PC-9 (cell line): Measurements from ENCODE around the gene OTULIN. TPM values are rescaled to one million over a fixed set of nuclear protein-coding genes. Genes with fewer than 3 reads are reported as not detected.

Source experiments
- BruUV-seq: library from RNA; stranded (reverse); fragments of 400-500 nt; replicated peaks from 2 replicates; lab custom pipeline; 2021; lab: Mats Ljungman, UMichigan
- CTCF ChIA-PET: fragments of 300-600 bp; sonication (Branson Sonifier 250); formaldehyde crosslinking; loops from one replicate; lab custom pipeline; 2022; ENCODE audit warnings: antibody characterized with exemption; lab: Charles Lee
- POLR2A ChIA-PET: fragments of 300-600 bp; sonication (Branson Sonifier 250); formaldehyde crosslinking; loops from one replicate; lab custom pipeline; 2022; ENCODE audit warnings: antibody characterized with exemption; ENCODE audit not compliant: unreplicated experiment; lab: Charles Lee
- DNase-seq, 2 experiments: peaks; one replicate each; pipeline versions ENCODE4 v3.0.0 to v3.0.0-alpha.2; 2015 to 2022; ENCODE audit warnings: mixed read lengths in 1 of 2
- H2AFZ ChIP-seq: fragments of 200-600 bp; sonication (generic); 2 replicates; pipeline ENCODE4 v1.8.1; 2017; ENCODE audit warnings: antibody characterized with exemption
- H3F3A ChIP-seq: fragments of 200-600 bp; sonication (generic); 2 replicates; pipeline ENCODE4 v1.8.1; 2017; ENCODE audit warnings: antibody characterized with exemption, mild to moderate bottlenecking, low read depth; ENCODE audit not compliant: insufficient read depth
- H3K27ac ChIP-seq: fragments of 200-600 bp; sonication (generic); 2 replicates; pipeline ENCODE4 v1.6.1; 2016; ENCODE audit warnings: mixed run types
- H3K27me3 ChIP-seq: fragments of 200-600 bp; sonication (generic); 2 replicates; pipeline ENCODE4 v1.6.1; 2016; ENCODE audit warnings: low read depth, mixed run types; ENCODE audit not compliant: insufficient read depth
- H3K36me3 ChIP-seq: fragments of 200-600 bp; sonication (generic); 2 replicates; pipeline ENCODE4 v1.6.1; 2016; ENCODE audit warnings: low read depth, mixed run types
- H3K4me1 ChIP-seq: fragments of 200-600 bp; sonication (generic); replicated peaks from 2 replicates; pipeline ENCODE4 v1.6.1; 2016; ENCODE audit warnings: mixed run types; ENCODE audit not compliant: insufficient read depth
- H3K4me2 ChIP-seq: fragments of 200-600 bp; sonication (generic); 2 replicates; pipeline ENCODE4 v1.6.1; 2017; ENCODE audit warnings: mixed run types
- H3K4me3 ChIP-seq: fragments of 200-600 bp; sonication (generic); 2 replicates; pipeline ENCODE4 v1.6.1; 2016; ENCODE audit warnings: mixed run types
- H3K79me2 ChIP-seq: fragments of 200-600 bp; sonication (generic); 2 replicates; pipeline ENCODE4 v1.6.1; 2017; ENCODE audit warnings: low read depth, mixed run types
- H3K9me2 ChIP-seq: fragments of 200-600 bp; sonication (generic); 2 replicates; pipeline ENCODE4 v1.8.1; 2017; ENCODE audit warnings: mild to moderate bottlenecking; ENCODE audit not compliant: insufficient read depth
- H3K9me3 ChIP-seq: fragments of 200-600 bp; sonication (generic); 2 replicates; pipeline ENCODE4 v1.8.1; 2016; ENCODE audit warnings: low read depth; ENCODE audit not compliant: insufficient read depth
- H4K20me1 ChIP-seq: fragments of 200-600 bp; sonication (generic); 2 replicates; pipeline ENCODE4 v1.8.1; 2017; ENCODE audit not compliant: insufficient read depth
- CTCF ChIP-seq: fragments of 200-600 bp; sonication (generic); conservative IDR thresholded peaks from 2 replicates; pipeline ENCODE4 v1.6.1; 2017; ENCODE audit warnings: mixed run types, antibody characterized with exemption, mild to moderate bottlenecking, moderate library complexity
- EZH2 ChIP-seq: fragments of 200-600 bp; sonication (generic); IDR thresholded peaks from 2 replicates; pipeline ENCODE4 v1.8.0; 2017; ENCODE audit warnings: antibody characterized with exemption, low read depth
- intact Hi-C: fragments of 100-400 bp; cut with micrococcal nuclease; formaldehyde crosslinking; loops from one replicate; pipeline ENCODE4 v1.10.0; 2022; ENCODE audit not compliant: unreplicated experiment
- total RNA-seq: library from RNA; stranded (reverse); gene quantifications from 2 replicates; pipeline ENCODE4 v1.2.3, GENCODE V29; 2021

The OTULIN gene
- total RNA-seq, 1 experiment from 2014 or later = 77.2 TPM

GRCh38 chr5:14712131-14712530 is 47.6 kb downstream of the OTULIN start:
- no TSS peak for BruUV-seq

GRCh38 chr5:14712666-14713065 is 48.1 kb downstream of the OTULIN start:
- Histone ChIP-seq H3K4me1 (no peaks in the 10 kb centered on the region), H2AFZ (no peak overlapping the region), H3K4me2 (no peak overlapping the region), H3K27me3 (no peaks in the 10 kb centered on the region), H3K79me2 (no peaks in the 10 kb centered on the region), H3K9me3 (no peaks in the 10 kb centered on the region), H4K20me1 (no peaks in the 10 kb centered on the region), H3F3A (no peaks in the 10 kb centered on the region), H3K36me3 (peaks cover 13% of the 10 kb centered on the region; the same call in 1 of the 2 replicates), H3K27ac (no peak overlapping the region), H3K9me2 (no peaks in the 10 kb centered on the region), H3K4me3 (no peak overlapping the region)
- intact Hi-C loops = no loop called here
- no peak for TF ChIP-seq CTCF
- no peak for TF ChIP-seq EZH2
- no TSS peak for BruUV-seq
- POLR2A ChIA-PET = interaction anchor here (0.7 kb wide), 1 partner anchor 97 kb away, joined by 4 read pairs; no protein-coding TSS in a partner anchor
- CTCF ChIA-PET = no interaction called here
- DNase-seq = no peak

More at GRCh38 chr5:14712131-14712530, 47.6 kb downstream of the OTULIN start:
- Histone ChIP-seq H4K20me1 (no peaks in the 10 kb centered on the region), H3K36me3 (peaks cover 13% of the 10 kb centered on the region; the same call in 1 of the 2 replicates), H2AFZ (no peak overlapping the region), H3K4me2 (no peak overlapping the region), H3K4me3 (no peak overlapping the region), H3K4me1 (no peaks in the 10 kb centered on the region), H3K79me2 (no peaks in the 10 kb centered on the region), H3K9me2 (no peaks in the 10 kb centered on the region), H3K9me3 (no peaks in the 10 kb centered on the region), H3K27ac (no peak overlapping the region), H3K27me3 (no peaks in the 10 kb centered on the region), H3F3A (no peaks in the 10 kb centered on the region)
- TF ChIP-seq CTCF = no peak
- no peak for TF ChIP-seq EZH2
- DNase-seq = no peak
- ChIA-PET CTCF (no interaction called here), POLR2A (interaction anchor here (0.5 kb wide), 1 partner anchor 58 kb away, joined by 3 read pairs; no protein-coding TSS in a partner anchor)
- intact Hi-C loops = no loop called here

GRCh38 chr5:14713476-14714390 is 49.2 kb downstream of the OTULIN start:
- no TSS peak for BruUV-seq
- no peaks in the 10 kb centered on the region for H3K4me1 ChIP-seq
- H3K27me3 ChIP-seq = no peaks in the 10 kb centered on the region
- intact Hi-C loops = no loop called here
- peaks cover 6% of the 10 kb centered on the region; the same call in 1 of the 2 replicates for H3K36me3 ChIP-seq
- no peak for DNase-seq
- no peaks in the 10 kb centered on the region for H3K9me3 ChIP-seq
- H3K4me3 ChIP-seq = no peak overlapping the region
- no peaks in the 10 kb centered on the region for H3F3A ChIP-seq
- CTCF ChIA-PET = interaction anchor here (0.7 kb wide), 1 partner anchor 13 kb away, joined by 3 read pairs; no protein-coding TSS in a partner anchor
- H2AFZ ChIP-seq = no peak overlapping the region
- no peak overlapping the region for H3K27ac ChIP-seq
- no peak for TF ChIP-seq CTCF
- TF ChIP-seq EZH2 = no peak
- no peaks in the 10 kb centered on the region for H4K20me1 ChIP-seq
- no peaks in the 10 kb centered on the region for H3K9me2 ChIP-seq
- POLR2A ChIA-PET = no interaction called here
- no peak overlapping the region for H3K4me2 ChIP-seq
- no peaks in the 10 kb centered on the region for H3K79me2 ChIP-seq
